ENCODE data around the gene RFC2. TPM values are rescaled to one million over a fixed set of nuclear protein-coding genes. Genes with fewer than 3 reads are reported as not detected.

RFC2 gene
- total RNA-seq, 1 experiment from 2014 or later, result 75.6 TPM

DNA sequence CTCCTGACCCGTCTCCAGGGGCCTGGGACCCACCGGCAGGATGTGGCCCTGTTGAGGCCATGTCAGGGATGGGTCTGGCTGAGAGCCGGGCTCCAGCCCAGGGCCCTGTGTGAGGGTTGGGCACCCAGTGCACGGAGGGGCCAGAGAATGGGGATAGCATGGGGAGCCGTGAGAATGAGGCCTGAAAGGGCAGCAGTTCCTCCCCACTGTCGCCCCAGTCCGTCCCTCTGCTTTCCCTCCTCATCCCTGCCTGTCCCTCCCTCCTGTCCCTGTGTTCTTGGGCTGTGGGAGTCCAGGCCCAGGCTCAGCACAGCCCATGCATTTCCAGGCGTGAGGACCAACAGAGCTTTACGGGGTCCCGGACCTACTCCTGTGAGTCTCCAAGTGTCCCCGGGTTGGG, 34.8 kb downstream of the RFC2 start:
- no peaks in the 10 kb centered on the region for H3K27me3 ChIP-seq (ENCODE audit: insufficient read depth, low read length)
- DNase-seq (ENCODE audit: low read depth, low spot score) (no peak), ATAC-seq (no peak)
- TF ChIP-seq, protein P1, sequence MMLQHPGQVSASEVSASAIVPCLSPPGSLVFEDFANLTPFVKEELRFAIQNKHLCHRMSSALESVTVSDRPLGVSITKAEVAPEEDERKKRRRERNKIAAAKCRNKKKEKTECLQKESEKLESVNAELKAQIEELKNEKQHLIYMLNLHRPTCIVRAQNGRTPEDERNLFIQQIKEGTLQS (IDR thresholded peaks at IDR 0.05), result no peak
- no peak for TF ChIP-seq POLR2A (IDR thresholded peaks at IDR 0.05; ENCODE audit: borderline replicate concordance, extremely low read depth, insufficient read depth, insufficient read length)
- TF ChIP-seq, protein P2, sequence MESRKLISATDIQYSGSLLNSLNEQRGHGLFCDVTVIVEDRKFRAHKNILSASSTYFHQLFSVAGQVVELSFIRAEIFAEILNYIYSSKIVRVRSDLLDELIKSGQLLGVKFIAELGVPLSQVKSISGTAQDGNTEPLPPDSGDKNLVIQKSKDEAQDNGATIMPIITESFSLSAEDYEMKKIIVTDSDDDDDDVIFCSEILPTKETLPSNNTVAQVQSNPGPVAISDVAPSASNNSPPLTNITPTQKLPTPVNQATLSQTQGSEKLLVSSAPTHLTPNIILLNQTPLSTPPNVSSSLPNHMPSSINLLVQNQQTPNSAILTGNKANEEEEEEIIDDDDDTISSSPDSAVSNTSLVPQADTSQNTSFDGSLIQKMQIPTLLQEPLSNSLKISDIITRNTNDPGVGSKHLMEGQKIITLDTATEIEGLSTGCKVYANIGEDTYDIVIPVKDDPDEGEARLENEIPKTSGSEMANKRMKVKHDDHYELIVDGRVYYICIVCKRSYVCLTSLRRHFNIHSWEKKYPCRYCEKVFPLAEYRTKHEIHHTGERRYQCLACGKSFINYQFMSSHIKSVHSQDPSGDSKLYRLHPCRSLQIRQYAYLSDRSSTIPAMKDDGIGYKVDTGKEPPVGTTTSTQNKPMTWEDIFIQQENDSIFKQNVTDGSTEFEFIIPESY (IDR thresholded peaks at IDR 0.05; ENCODE audit: extremely low read depth, insufficient replicate concordance, low read length), result no peak
- no peak for TF ChIP-seq POLR2AphosphoS5 (IDR thresholded peaks at IDR 0.05; ENCODE audit: low read depth, low read length)
- no peak for TF ChIP-seq RAD21 (IDR thresholded peaks at IDR 0.05; ENCODE audit: low read depth)
- no peak for TF ChIP-seq ZNF274 (IDR thresholded peaks at IDR 0.05; ENCODE audit: low read depth, low read length)
- TF ChIP-seq ELF1 (IDR thresholded peaks at IDR 0.05; ENCODE audit: borderline replicate concordance, low read depth), result no peak
- no peak for TF ChIP-seq SP1 (IDR thresholded peaks at IDR 0.05; ENCODE audit: low read depth)
- TF ChIP-seq YY1 (IDR thresholded peaks at IDR 0.05; ENCODE audit: extremely low read depth, insufficient replicate concordance, low read depth, low read length), result no peak
- H3K4me3 ChIP-seq (replicated peaks in 1 of 2; ENCODE audit: low read depth in 1 of 2, low read length in 2 of 2), result no peak overlapping the region
- H3K9me2 ChIP-seq (ENCODE audit: insufficient read depth), result no peaks in the 10 kb centered on the region
- H3K4me1 ChIP-seq (ENCODE audit: control insufficient read depth in 1 of 2, insufficient read depth in 2 of 2, low read length in 2 of 2), result peaks cover 3 to 18% of the 10 kb centered on the region in 2 experiments; a peak in 3 of 4 replicates
- no peaks in the 10 kb centered on the region for H3K36me3 ChIP-seq (ENCODE audit: control insufficient read depth in 1 of 2, insufficient read depth in 2 of 2, low read length in 2 of 2)
- intact Hi-C loops (cut with micrococcal nuclease), result no loop called here
- H3K9ac ChIP-seq (ENCODE audit: low read length), result no peak overlapping the region
- no peaks in the 10 kb centered on the region for H3K79me2 ChIP-seq (ENCODE audit: insufficient read depth, low read length)
- no TSS peak for BruUV-seq (replicated peaks)
- no peak overlapping the region for H3K4me2 ChIP-seq (ENCODE audit: low read length)
- RAD21 ChIA-PET (ENCODE audit: low non-redundant PET in 1 of 2, low total read pairs in 2 of 2, uncharacterized antibody in 2 of 2, unreplicated experiment in 2 of 2), result no interaction called here
- CTCF ChIA-PET, result no interaction called here
- no peaks in the 10 kb centered on the region for H4K20me1 ChIP-seq (ENCODE audit: insufficient read depth)
- H2AFZ ChIP-seq (ENCODE audit: low read depth, low read length, poor library complexity, severe bottlenecking), result no peak overlapping the region
- no peaks in the 10 kb centered on the region for H3K9me3 ChIP-seq (ENCODE audit: control insufficient read depth in 1 of 2, insufficient read depth in 1 of 2, low read depth in 1 of 2, low read length in 2 of 2)
- H3K27ac ChIP-seq (ENCODE audit: low read depth, low read length), result no peak overlapping the region; the same call in 1 of the 2 replicates
- POLR2A ChIA-PET, result interaction anchor here (1.5 kb wide), 1 partner anchor 8 kb away, joined by 4 read pairs; no protein-coding TSS in a partner anchor
